HG03060 (cell line): ENCODE measurements around the gene TYSND1.
"Not testable (repeated sequence)": the region's sequence is repeated elsewhere in the genome, so short reads cannot be mapped to it uniquely, and the experiment has no call there.

Experiments used
- ATAC-seq: cut with Tn5 transposase; IDR thresholded peaks from one replicate; pipeline ENCODE4 v1.9.1; 2021; ENCODE audit warnings: low read depth, moderate number of reproducible peaks; ENCODE audit not compliant: unreplicated experiment

The TYSND1 gene

GRCh38 chr10:70115948-70116682, 30.4 kb downstream of the TYSND1 start:
- ATAC-seq = no peak

GRCh38 chr10:70114902-70115301, 31.6 kb downstream of the TYSND1 start:
- ATAC-seq = no peak

- no peak for ATAC-seq
Measured at GRCh38 chr10:70112071-70112470, 34.4 kb downstream of the TYSND1 start.

GRCh38 chr10:70111496-70111895, 35.0 kb downstream of the TYSND1 start:
- ATAC-seq = no peak

- no peak for ATAC-seq
Measured at GRCh38 chr10:70109064-70109729, 37.3 kb downstream of the TYSND1 start.

- no peak for ATAC-seq
Measured at GRCh38 chr10:70106958-70107791, 39.3 kb downstream of the TYSND1 start.

GRCh38 chr10:70101668-70102067, 44.8 kb downstream of the TYSND1 start:
- ATAC-seq = no peak

GRCh38 chr10:70101068-70101562, 45.4 kb downstream of the TYSND1 start:
- not testable (repeated sequence) for ATAC-seq

- ATAC-seq = no peak
Measured at GRCh38 chr10:70098271-70098670, 48.2 kb downstream of the TYSND1 start.

GRCh38 chr10:70097459-70097858, 49.0 kb downstream of the TYSND1 start:
- no peak for ATAC-seq

- no peak for ATAC-seq
Measured at GRCh38 chr10:70096705-70097420, 49.6 kb downstream of the TYSND1 start.

GRCh38 chr10:70096016-70096704, 50.3 kb downstream of the TYSND1 start:
- ATAC-seq = no peak

GRCh38 chr10:70094250-70094649, 52.2 kb downstream of the TYSND1 start:
- no peak for ATAC-seq

- ATAC-seq = no peak
Measured at GRCh38 chr10:70093335-70093944, 53.1 kb downstream of the TYSND1 start.

- ATAC-seq = no peak
Measured at GRCh38 chr10:70092389-70092718, 54.1 kb downstream of the TYSND1 start.

- ATAC-seq = no peak
Measured at GRCh38 chr10:70090951-70091350, 55.5 kb downstream of the TYSND1 start.

- ATAC-seq = no peak
Measured at GRCh38 chr10:70090013-70090412, 56.5 kb downstream of the TYSND1 start.

- no peak for ATAC-seq
Measured at GRCh38 chr10:70088308-70088698, 58.2 kb downstream of the TYSND1 start.
